Esophagus (tissue), 2 donors: Measurements from ENCODE around the gene CDHR4. TPM values are rescaled to one million over a fixed set of nuclear protein-coding genes. Genes with fewer than 3 reads are reported as not detected.

Experiments used
- H3K27ac ChIP-seq, 2 donors: one replicate each; pipeline ENCODE4 v1.5.1; 2013; ENCODE audit warnings: low read depth in 2 of 2, mild to moderate bottlenecking in 2 of 2, inconsistent platforms in 1 of 2, low read length in 1 of 2, moderate library complexity in 1 of 2
- H3K27me3 ChIP-seq, 2 donors: one replicate each; pipeline ENCODE4 v1.6.1; 2013; ENCODE audit warnings: low read length in 2 of 2, control low read depth in 1 of 2, mild to moderate bottlenecking in 1 of 2; ENCODE audit not compliant: insufficient read depth in 2 of 2, control insufficient read depth in 1 of 2
- H3K36me3 ChIP-seq, 2 donors: one replicate each; pipeline ENCODE4 v1.6.1; 2013; ENCODE audit warnings: low read length in 1 of 2; ENCODE audit not compliant: control insufficient read depth in 2 of 2, insufficient read depth in 2 of 2
- H3K4me1 ChIP-seq, 2 donors: one replicate each; pipeline ENCODE4 v1.6.1; 2013; ENCODE audit warnings: low read length in 1 of 2; ENCODE audit not compliant: control insufficient read depth in 2 of 2, insufficient read depth in 2 of 2
- H3K4me3 ChIP-seq, 2 donors: one replicate each; pipeline ENCODE4 v1.5.1; 2013; ENCODE audit warnings: low read length in 2 of 2, mild to moderate bottlenecking in 2 of 2, low read depth in 1 of 2, moderate library complexity in 1 of 2
- H3K9me3 ChIP-seq, 2 donors: one replicate each; pipeline ENCODE4 v1.6.1; 2013; ENCODE audit warnings: mild to moderate bottlenecking in 2 of 2, low read depth in 1 of 2, low read length in 1 of 2, moderate library complexity in 1 of 2; ENCODE audit not compliant: control insufficient read depth in 2 of 2, insufficient read depth in 1 of 2
- WGBS, 2 donors: extraction: QIAGEN DNeasy Blood & Tissue Kit; methylation state at CpG; one replicate each; pipeline ENCODE4 v1.1.7; 2013; 5-methylcytosine and 5-hydroxymethylcytosine counted together
- polyA plus RNA-seq, 2 donors: library from polyadenylated mRNA; stranded (reverse); fragments of 200-250 nt; gene quantifications; one replicate each; pipeline ENCODE4 v1.2.3, GENCODE V29; 2013
- donor health status: healthy with polysubstance abuse.
- donor health status: Bipolar disorder and iron deficiency.

CDHR4 gene
- polyA plus RNA-seq, 2 donors: 0.04 TPM; not detected in 1

GRCh38 chr3:49769926-49770325 lies 29.7 kb downstream of the CDHR4 start:
- no peaks in the 10 kb centered on the region for H3K27me3 ChIP-seq
- H3K4me3 ChIP-seq: no peak overlapping the region
- H3K27ac ChIP-seq: no peak overlapping the region
- H3K9me3 ChIP-seq: no peaks in the 10 kb centered on the region
- H3K4me1 ChIP-seq: no peaks in the 10 kb centered on the region
- peaks cover 0 to 3% of the 10 kb centered on the region in 2 donors for H3K36me3 ChIP-seq

- H3K27ac ChIP-seq: no peak overlapping the region
- peaks cover 0 to 3% of the 10 kb centered on the region in 2 donors for H3K36me3 ChIP-seq
- no peaks in the 10 kb centered on the region for H3K27me3 ChIP-seq
- H3K4me1 ChIP-seq: no peaks in the 10 kb centered on the region
- H3K4me3 ChIP-seq: no peak overlapping the region
- no peaks in the 10 kb centered on the region for H3K9me3 ChIP-seq
- WGBS, 2 donors: 80 to 93% methylated on average over 3 of the region's 3 CpGs
Measured at GRCh38 chr3:49769286-49769915, 30.3 kb downstream of the CDHR4 start.

- WGBS, 2 donors: 97 to 99% methylated on average over 4 of the region's 4 CpGs
- Histone ChIP-seq H3K27ac (no peak overlapping the region), H3K4me3 (no peak overlapping the region), H3K27me3 (no peaks in the 10 kb centered on the region), H3K4me1 (no peaks in the 10 kb centered on the region), H3K36me3 (no peaks in the 10 kb centered on the region), H3K9me3 (no peaks in the 10 kb centered on the region)
Measured at GRCh38 chr3:49763981-49764380, 35.7 kb downstream of the CDHR4 start.

GRCh38 chr3:49761661-49762060 lies 38.0 kb downstream of the CDHR4 start:
- no peaks in the 10 kb centered on the region for H3K36me3 ChIP-seq
- no peak overlapping the region for H3K4me3 ChIP-seq
- H3K9me3 ChIP-seq: no peaks in the 10 kb centered on the region
- no peaks in the 10 kb centered on the region for H3K27me3 ChIP-seq
- WGBS, 2 donors: 90 to 94% methylated on average over 3 of the region's 3 CpGs
- H3K27ac ChIP-seq: no peak overlapping the region
- no peaks in the 10 kb centered on the region for H3K4me1 ChIP-seq

- Histone ChIP-seq H3K36me3 (no peaks in the 10 kb centered on the region), H3K27me3 (no peaks in the 10 kb centered on the region), H3K4me3 (no peak overlapping the region), H3K9me3 (no peaks in the 10 kb centered on the region), H3K27ac (no peak overlapping the region), H3K4me1 (no peaks in the 10 kb centered on the region)
- WGBS, 2 donors: 37 to 41% methylated on average over 1 of the region's 1 CpG
Measured at GRCh38 chr3:49759226-49759625, 40.4 kb downstream of the CDHR4 start.

GRCh38 chr3:49757197-49757596 lies 42.5 kb downstream of the CDHR4 start:
- no peak overlapping the region for H3K4me3 ChIP-seq
- no peaks in the 10 kb centered on the region for H3K4me1 ChIP-seq
- no peaks in the 10 kb centered on the region for H3K9me3 ChIP-seq
- 65 to 73% methylated on average over 2 of the region's 2 CpGs for WGBS, 2 donors
- H3K27ac ChIP-seq: no peak overlapping the region
- no peaks in the 10 kb centered on the region for H3K27me3 ChIP-seq
- H3K36me3 ChIP-seq: no peaks in the 10 kb centered on the region

GRCh38 chr3:49756036-49756435 lies 43.6 kb downstream of the CDHR4 start:
- Histone ChIP-seq H3K27me3 (no peaks in the 10 kb centered on the region), H3K36me3 (no peaks in the 10 kb centered on the region), H3K9me3 (no peaks in the 10 kb centered on the region), H3K27ac (no peak overlapping the region), H3K4me3 (no peak overlapping the region), H3K4me1 (no peaks in the 10 kb centered on the region)
- 73 to 81% methylated on average over 1 of the region's 1 CpG for WGBS, 2 donors

- H3K4me3 ChIP-seq: no peak overlapping the region
- no peaks in the 10 kb centered on the region for H3K9me3 ChIP-seq
- H3K27ac ChIP-seq: no peak overlapping the region
- no peaks in the 10 kb centered on the region for H3K27me3 ChIP-seq
- no peaks in the 10 kb centered on the region for H3K4me1 ChIP-seq
- no peaks in the 10 kb centered on the region for H3K36me3 ChIP-seq
- WGBS, 2 donors: 81 to 89% methylated on average over 1 of the region's 1 CpG
Measured at GRCh38 chr3:49754536-49754935, 45.1 kb downstream of the CDHR4 start.

- H3K36me3 ChIP-seq: peaks cover 0 to 5% of the 10 kb centered on the region in 2 donors
- no peaks in the 10 kb centered on the region for H3K9me3 ChIP-seq
- no peaks in the 10 kb centered on the region for H3K27me3 ChIP-seq
- WGBS, 2 donors: 89 to 96% methylated on average over 4 of the region's 4 CpGs
- H3K4me3 ChIP-seq: no peak overlapping the region
- peaks cover 0 to 2% of the 10 kb centered on the region in 2 donors for H3K4me1 ChIP-seq
- no peak overlapping the region for H3K27ac ChIP-seq
Measured at GRCh38 chr3:49751501-49751900, 48.2 kb downstream of the CDHR4 start.

- Histone ChIP-seq H3K4me1 (peaks cover 2% of the 10 kb centered on the region in 2 donors), H3K4me3 (no peak overlapping the region), H3K36me3 (peaks cover 0 to 5% of the 10 kb centered on the region in 2 donors), H3K27ac (no peak overlapping the region), H3K27me3 (no peaks in the 10 kb centered on the region), H3K9me3 (no peaks in the 10 kb centered on the region)
- WGBS, 2 donors: 90 to 94% methylated on average over 4 of the region's 4 CpGs
Measured at GRCh38 chr3:49750056-49750455, 49.6 kb downstream of the CDHR4 start.
